SK-N-SH (cell line): Measurements from ENCODE around the gene SLC5A9. TPM values are rescaled to one million over a fixed set of nuclear protein-coding genes. Genes with fewer than 3 reads are reported as not detected.
A peak's percentile ranks its signal among the peaks of the same experiment; 100 is the strongest.

Source experiments
- CTCF ChIA-PET: fragments of 300-600, 350-600 bp; formaldehyde crosslinking; extraction: SDS; loops from one replicate; lab custom pipeline; 2021; lab: Yijun Ruan, JAX
- POLR2A ChIA-PET: fragments of 350-600 bp; sonication (Branson Sonifier 250); formaldehyde crosslinking; extraction: SDS; loops from one replicate; lab custom pipeline; 2020; ENCODE audit warnings: antibody characterized with exemption, inconsistent platforms; lab: Yijun Ruan, JAX
- DNase-seq: peaks from one replicate; pipeline ENCODE4 v3.0.0; 2012
- H2AFZ ChIP-seq: fragments of 200-600 bp; sonication (generic); 2 replicates; pipeline ENCODE4 v1.8.1; 2016; ENCODE audit warnings: antibody characterized with exemption, mild to moderate bottlenecking, low read depth
- H3F3A ChIP-seq: fragments of 200-600 bp; sonication (generic); replicated peaks from 2 replicates; pipeline ENCODE3; 2016; ENCODE audit warnings: antibody characterized with exemption, mild to moderate bottlenecking; ENCODE audit not compliant: insufficient read depth
- H3K27ac ChIP-seq, 2 experiments: fragments of 200-500 bp in 1 of 2; fragments of 200-600 bp in 1 of 2; sonication (Bioruptor generic) in 1 of 2; sonication (generic), shearing (Covaris generic) in 1 of 2; 2 replicates each; pipeline versions ENCODE4 v1.5.1 to v1.6.1; 2014 to 2016; ENCODE audit warnings: low read depth in 2 of 2, inconsistent platforms in 1 of 2, low read length in 1 of 2, mild to moderate bottlenecking in 1 of 2, mixed read lengths in 1 of 2
- H3K27me3 ChIP-seq: fragments of 200-600 bp; sonication (generic), shearing (Covaris generic); 2 replicates; pipeline ENCODE4 v1.6.1; 2016; ENCODE audit warnings: mixed run types; ENCODE audit not compliant: insufficient read depth
- H3K36me3 ChIP-seq, 2 experiments: fragments of 200-500 bp in 1 of 2; fragments of 200-600 bp in 1 of 2; sonication (Bioruptor generic) in 1 of 2; sonication (generic) in 1 of 2; replicated peaks in 1 of 2; 2 replicates each; pipeline versions ENCODE3 to v1.5.1; 2014 to 2016; ENCODE audit warnings: low read length in 1 of 2, mild to moderate bottlenecking in 1 of 2; ENCODE audit not compliant: insufficient read depth in 2 of 2, control insufficient read depth in 1 of 2
- H3K4me1 ChIP-seq, 2 experiments: fragments of 200-500 bp in 1 of 2; fragments of 200-600 bp in 1 of 2; sonication (Bioruptor generic) in 1 of 2; sonication (generic), shearing (Covaris generic) in 1 of 2; 2 replicates each; pipeline versions ENCODE4 v1.5.1 to v1.6.1; 2014 to 2016; ENCODE audit warnings: low read depth in 1 of 2, low read length in 1 of 2, mixed run types in 1 of 2; ENCODE audit not compliant: insufficient read depth in 2 of 2, control insufficient read depth in 1 of 2
- H3K4me2 ChIP-seq: fragments of 200-600 bp; sonication (generic), shearing (Covaris generic); 2 replicates; pipeline ENCODE4 v1.6.1; 2017; ENCODE audit warnings: mixed run types
- H3K4me3 ChIP-seq, 2 experiments: fragments of 200-500 bp in 1 of 2; fragments of 200-600 bp in 1 of 2; sonication (Bioruptor generic) in 1 of 2; sonication (generic), shearing (Covaris generic) in 1 of 2; 2 replicates each; pipeline versions ENCODE4 v1.5.1 to v1.8.1; 2014 to 2016; ENCODE audit warnings: low read depth in 2 of 2, inconsistent platforms in 1 of 2, low read length in 1 of 2, mild to moderate bottlenecking in 1 of 2, mixed read lengths in 1 of 2, moderate library complexity in 1 of 2
- H3K79me2 ChIP-seq: fragments of 200-600 bp; sonication (generic); 2 replicates; pipeline ENCODE4 v1.8.1; 2017; ENCODE audit warnings: mild to moderate bottlenecking; ENCODE audit not compliant: insufficient read depth
- H3K9ac ChIP-seq: fragments of 200-600 bp; sonication (generic); 2 replicates; pipeline ENCODE4 v1.6.1; 2017; ENCODE audit warnings: mixed run types
- H3K9me2 ChIP-seq: fragments of 200-600 bp; sonication (generic); 2 replicates; pipeline ENCODE4 v1.6.1; 2017; ENCODE audit warnings: mixed run types
- H3K9me3 ChIP-seq: fragments of 200-600 bp; sonication (generic); 2 replicates; pipeline ENCODE4 v1.6.1; 2017; ENCODE audit warnings: mixed run types, mild to moderate bottlenecking, moderate library complexity
- H4K20me1 ChIP-seq: fragments of 200-600 bp; sonication (generic); 2 replicates; pipeline ENCODE4 v1.6.1; 2017; ENCODE audit warnings: mild to moderate bottlenecking, mixed run types; ENCODE audit not compliant: insufficient read depth
- CHD2 ChIP-seq: fragments of 150-350 bp; IDR thresholded peaks from 2 replicates; pipeline ENCODE4 v1.6.1; 2018; ENCODE audit warnings: low read length; ENCODE audit not compliant: partially characterized antibody
- EP300 ChIP-seq, 2 experiments: IDR thresholded peaks; 2 replicates each; pipeline versions ENCODE4 v1.4.0 to v1.6.1; 2012; ENCODE audit warnings: borderline replicate concordance in 1 of 2, low read depth in 1 of 2, low read length in 1 of 2
- EZH2phosphoT487 ChIP-seq: fragments of 200-600 bp; sonication (generic); IDR thresholded peaks from 2 replicates; pipeline ENCODE4 v1.6.1; 2017; ENCODE audit warnings: low read depth, mixed run types, mild to moderate bottlenecking, antibody characterized with exemption, moderate library complexity, borderline replicate concordance
- FOSL2 ChIP-seq: IDR thresholded peaks from 2 replicates; pipeline ENCODE4 v1.4.0; 2012; ENCODE audit warnings: low read depth, mild to moderate bottlenecking, moderate library complexity, borderline replicate concordance
- GABPA ChIP-seq: IDR thresholded peaks from 2 replicates; pipeline ENCODE4 v1.4.0; 2012; ENCODE audit warnings: low read depth, mild to moderate bottlenecking
- GATA2 ChIP-seq: sonication (generic); formaldehyde crosslinking; IDR thresholded peaks from 2 replicates; pipeline ENCODE4 v1.5.0; 2020; ENCODE audit warnings: mild to moderate bottlenecking, missing genetic modification reagents
- MAX ChIP-seq: IDR thresholded peaks from 2 replicates; pipeline ENCODE4 v1.4.0; 2012; ENCODE audit warnings: low read depth
- POLR2AphosphoS5 ChIP-seq: IDR thresholded peaks from 2 replicates; pipeline ENCODE4 v1.6.1; 2012; ENCODE audit warnings: low read depth, low read length
- REST ChIP-seq: IDR thresholded peaks from 2 replicates; pipeline ENCODE4 v1.6.1; 2012; ENCODE audit warnings: mild to moderate bottlenecking, low read depth, low read length, moderate library complexity
- USF1 ChIP-seq: IDR thresholded peaks from 2 replicates; pipeline ENCODE4 v1.4.0; 2012; ENCODE audit warnings: low read depth, borderline replicate concordance
- WGBS: methylation state at CpG from one replicate; pipeline ENCODE4 v1.1.6; 2017; ENCODE audit warnings: low lambda C conversion rate; 5-methylcytosine and 5-hydroxymethylcytosine counted together
- polyA plus RNA-seq, 3 experiments: library from polyadenylated mRNA; depleted of rRNA; stranded (reverse); fragments of >200 nt; gene quantifications; 2 replicates each; pipeline ENCODE4 v1.2.3, GENCODE V29; 2012
- TF ChIP-seq, protein P1 (sequence below): IDR thresholded peaks from 2 replicates; pipeline ENCODE4 v1.4.0; 2012; ENCODE audit warnings: low read depth, borderline replicate concordance

SLC5A9 gene
- polyA plus RNA-seq, 1 of the 3 experiments (the other 2 are of a cell fraction) = not detected

DNA sequence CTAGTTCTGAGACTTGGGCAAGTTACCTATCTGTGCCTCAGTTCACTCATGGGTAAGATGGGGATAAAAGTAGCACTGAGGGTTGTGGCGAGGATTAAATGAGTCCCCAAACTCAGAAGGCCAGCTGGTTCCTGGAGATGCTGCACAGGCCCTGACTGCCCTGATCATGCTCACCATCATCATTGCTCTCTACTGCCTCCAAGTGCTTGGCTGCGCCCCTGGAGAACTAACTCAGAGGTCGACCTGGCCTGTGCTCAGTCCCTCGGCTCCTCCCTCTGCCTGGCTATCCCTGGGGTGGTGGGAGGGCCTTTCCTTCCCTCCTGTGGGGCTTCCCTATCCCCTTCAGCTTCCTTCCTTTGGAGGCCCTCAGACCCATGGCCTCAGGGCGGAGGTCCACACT, 5.6 kb downstream of the SLC5A9 start:
- Histone ChIP-seq H3K4me3 (no peak overlapping the region), H3K4me1 (no peaks in the 10 kb centered on the region), H3K27ac (no peak overlapping the region), H3K9ac (no peak overlapping the region), H3K36me3 (no peaks in the 10 kb centered on the region), H3K9me3 (no peaks in the 10 kb centered on the region), H3K9me2 (no peaks in the 10 kb centered on the region), H3K4me2 (no peak overlapping the region), H3F3A (no peaks in the 10 kb centered on the region), H3K27me3 (no peaks in the 10 kb centered on the region), H3K79me2 (no peaks in the 10 kb centered on the region), H4K20me1 (no peaks in the 10 kb centered on the region), H2AFZ (no peak overlapping the region)
- TF ChIP-seq GABPA (no peak), MAX (no peak), EZH2phosphoT487 (no peak), EP300 (IDR thresholded peaks at IDR 0.05; ENCODE audit: borderline replicate concordance in 1 of 2, low read depth in 1 of 2, low read length in 1 of 2) (no peak), CHD2 (no peak), GATA2 (CRISPR knock-in tag) (no peak), REST (no peak), POLR2AphosphoS5 (no peak), USF1 (no peak), FOSL2 (no peak)
- TF ChIP-seq, protein P1, sequence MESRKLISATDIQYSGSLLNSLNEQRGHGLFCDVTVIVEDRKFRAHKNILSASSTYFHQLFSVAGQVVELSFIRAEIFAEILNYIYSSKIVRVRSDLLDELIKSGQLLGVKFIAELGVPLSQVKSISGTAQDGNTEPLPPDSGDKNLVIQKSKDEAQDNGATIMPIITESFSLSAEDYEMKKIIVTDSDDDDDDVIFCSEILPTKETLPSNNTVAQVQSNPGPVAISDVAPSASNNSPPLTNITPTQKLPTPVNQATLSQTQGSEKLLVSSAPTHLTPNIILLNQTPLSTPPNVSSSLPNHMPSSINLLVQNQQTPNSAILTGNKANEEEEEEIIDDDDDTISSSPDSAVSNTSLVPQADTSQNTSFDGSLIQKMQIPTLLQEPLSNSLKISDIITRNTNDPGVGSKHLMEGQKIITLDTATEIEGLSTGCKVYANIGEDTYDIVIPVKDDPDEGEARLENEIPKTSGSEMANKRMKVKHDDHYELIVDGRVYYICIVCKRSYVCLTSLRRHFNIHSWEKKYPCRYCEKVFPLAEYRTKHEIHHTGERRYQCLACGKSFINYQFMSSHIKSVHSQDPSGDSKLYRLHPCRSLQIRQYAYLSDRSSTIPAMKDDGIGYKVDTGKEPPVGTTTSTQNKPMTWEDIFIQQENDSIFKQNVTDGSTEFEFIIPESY = no peak
- 48% methylated on average over 4 of the region's 5 CpGs for whole genome bisulfite sequencing
- peak; percentile 19 for DNase-seq
- ChIA-PET CTCF (interaction anchor here (1.0 kb wide), 1 partner anchor 10 kb away, joined by 3 read pairs; no protein-coding TSS in a partner anchor), POLR2A (no interaction called here)
